HEK293T (cell line): Measurements from ENCODE around the gene TEN1.
A peak's percentile ranks its signal among the peaks of the same experiment; 100 is the strongest.

Experiments used
- CTCF ChIA-PET: fragments of 350-600 bp; formaldehyde crosslinking; extraction: SDS; loops from one replicate; lab custom pipeline; 2021; ENCODE audit warnings: antibody characterized with exemption, inconsistent platforms; lab: Yijun Ruan, JAX
- POLR2A ChIA-PET: fragments of 350-600 bp; formaldehyde crosslinking; extraction: SDS; loops from one replicate; lab custom pipeline; 2020; ENCODE audit warnings: antibody characterized with exemption, inconsistent platforms; lab: Yijun Ruan, JAX
- DNase-seq: peaks from one replicate; pipeline ENCODE4 v3.0.0; 2012; ENCODE audit warnings: mixed read lengths; ENCODE audit errors: extremely low spot score
- ARNT ChIP-seq: fragments of 450-650 bp; IDR thresholded peaks from 2 replicates; pipeline ENCODE4 v1.6.1; 2017; ENCODE audit warnings: mild to moderate bottlenecking
- BHLHE40 ChIP-seq: fragments of 450-650 bp; IDR thresholded peaks from 2 replicates; pipeline ENCODE4 v1.6.1; 2016; ENCODE audit warnings: mild to moderate bottlenecking, moderate library complexity, borderline replicate concordance
- CTBP1 ChIP-seq: fragments of 450-650 bp; IDR thresholded peaks from 2 replicates; pipeline ENCODE4 v1.6.1; 2016; ENCODE audit warnings: borderline replicate concordance
- ELF4 ChIP-seq: fragments of 450-650 bp; IDR thresholded peaks from 2 replicates; pipeline ENCODE4 v1.6.1; 2017; ENCODE audit warnings: antibody characterized with exemption
- FOXA1 ChIP-seq: fragments of 450-650 bp; IDR thresholded peaks from 2 replicates; pipeline ENCODE4 v1.6.1; 2016; ENCODE audit warnings: mild to moderate bottlenecking
- FOXK2 ChIP-seq: fragments of 450-650 bp; IDR thresholded peaks from 2 replicates; pipeline ENCODE4 v1.6.1; 2016; ENCODE audit warnings: mild to moderate bottlenecking
- FOXM1 ChIP-seq: fragments of 450-650 bp; IDR thresholded peaks from 2 replicates; pipeline ENCODE4 v1.6.1; 2017; ENCODE audit warnings: mild to moderate bottlenecking, borderline replicate concordance
- HDGF ChIP-seq: fragments of 450-650 bp; IDR thresholded peaks from 2 replicates; pipeline ENCODE4 v1.6.1; 2017; ENCODE audit warnings: antibody characterized with exemption, borderline replicate concordance
- L3MBTL2 ChIP-seq: fragments of 450-650 bp; conservative IDR thresholded peaks from 2 replicates; pipeline ENCODE4 v1.6.1; 2016; ENCODE audit warnings: mild to moderate bottlenecking
- LEF1 ChIP-seq: fragments of 450-650 bp; IDR thresholded peaks from 2 replicates; pipeline ENCODE4 v1.6.1; 2017; ENCODE audit warnings: mild to moderate bottlenecking, borderline replicate concordance
- NFRKB ChIP-seq: fragments of 450-650 bp; IDR thresholded peaks from 2 replicates; pipeline ENCODE4 v1.6.1; 2016; ENCODE audit warnings: mild to moderate bottlenecking, moderate library complexity
- PKNOX1 ChIP-seq: fragments of 450-650 bp; IDR thresholded peaks from 2 replicates; pipeline ENCODE4 v1.6.1; 2016
- SP1 ChIP-seq: fragments of 450-650 bp; IDR thresholded peaks from 2 replicates; pipeline ENCODE4 v1.6.1; 2017
- SUZ12 ChIP-seq: fragments of 450-650 bp; IDR thresholded peaks from 2 replicates; pipeline ENCODE4 v1.6.1; 2016; ENCODE audit warnings: mild to moderate bottlenecking
- TARDBP ChIP-seq: fragments of 450-650 bp; IDR thresholded peaks from 2 replicates; pipeline ENCODE4 v1.6.1; 2016
- ZNF384 ChIP-seq: fragments of 450-650 bp; IDR thresholded peaks from 2 replicates; pipeline ENCODE4 v1.6.1; 2016

TEN1 gene

GRCh38 chr17:76000016-76000754, 21.1 kb downstream of the TEN1 start:
- ChIA-PET POLR2A (interaction anchor here (1.1 to 1.4 kb wide), 4 partner anchors 16 to 145 kb away, joined by 4 to 7 read pairs (median 4); partner anchors contain the start of genes ACOX1, MRPL38, TEN1 and WBP2), CTCF (interaction anchor here (0.6 to 3.5 kb wide), 7 partner anchors 10 to 518 kb away, joined by 3 to 22 read pairs (median 4); partner anchors contain the start of gene MRPL38)
- TF ChIP-seq HDGF (peak; percentile 65; the same call in 1 of the 2 replicates), TARDBP (no peak), SP1 (no peak), CTBP1 (no peak), LEF1 (no peak)
- DNase-seq, result peak; percentile 90

- CTCF ChIA-PET, result interaction anchor here (0.6 to 3.5 kb wide), 6 partner anchors 9 to 517 kb away, joined by 3 to 22 read pairs (median 5); partner anchors contain the start of gene MRPL38
- POLR2A ChIA-PET, result interaction anchor here (0.5 to 1.4 kb wide), 5 partner anchors 17 to 146 kb away, joined by 3 to 7 read pairs (median 4); partner anchors contain the start of genes ACOX1, MRPL38, TEN1 and WBP2
- DNase-seq, result no peak
- TF ChIP-seq FOXK2 (no peak), ARNT (no peak), TARDBP (no peak), ELF4 (no peak), SUZ12 (no peak), PKNOX1 (no peak), BHLHE40 (no peak), FOXA1 (no peak), FOXM1 (no peak), HDGF (no peak), NFRKB (no peak), CTBP1 (no peak)
These were observed 21.9 kb downstream of the TEN1 start, which contains the start of gene CDK3 for GRCh38 chr17:76000755-76001521. CDK3 (plus strand) TSS chr17:76000855; CDS start chr17:76001426, 571 bp downstream.

- CTCF ChIA-PET, result interaction anchor here (0.6 to 3.5 kb wide), 6 partner anchors 8 to 710 kb away, joined by 3 to 22 read pairs (median 7); partner anchors contain the start of gene MRPL38
- TF ChIP-seq FOXA1 (no peak), FOXM1 (no peak)
- no peak for DNase-seq
- POLR2A ChIA-PET, result interaction anchor here (1.3 to 1.8 kb wide), 3 partner anchors 22 to 147 kb away, joined by 3 to 6 read pairs (median 4); partner anchors contain the start of genes MRPL38 and WBP2
These were observed 23.1 kb downstream of the TEN1 start for GRCh38 chr17:76002100-76002499.

- POLR2A ChIA-PET, result interaction anchor here (1.0 to 2.6 kb wide), 2 partner anchors 99 to 149 kb away, joined by 3 to 22 read pairs; partner anchors contain the start of genes MRPL38 and WBP2
- TF ChIP-seq SUZ12 (no peak), LEF1 (no peak), FOXA1 (no peak), HDGF (no peak), ARNT (no peak), FOXK2 (no peak), L3MBTL2 (no peak), ZNF384 (no peak), FOXM1 (no peak), CTBP1 (no peak), TARDBP (no peak), ELF4 (no peak), NFRKB (no peak), BHLHE40 (no peak)
- no peak for DNase-seq
- CTCF ChIA-PET, result interaction anchor here (0.6 to 2.7 kb wide), 5 partner anchors 10 to 480 kb away, joined by 3 to 12 read pairs (median 8); partner anchors contain the start of gene MRPL38
These were observed 24.9 kb downstream of the TEN1 start for GRCh38 chr17:76003915-76004314.

GRCh38 chr17:76004750-76005262, 25.8 kb downstream of the TEN1 start:
- POLR2A ChIA-PET, result interaction anchor here (1.6 to 2.6 kb wide), 2 partner anchors 9 to 100 kb away, joined by 4 to 22 read pairs; partner anchors contain the start of gene MRPL38
- DNase-seq, result no peak
- CTCF ChIA-PET, result interaction anchor here (0.6 to 3.5 kb wide), 7 partner anchors 9 to 149 kb away, joined by 3 to 22 read pairs (median 5); partner anchors contain the start of genes MRPL38 and WBP2
- TF ChIP-seq ARNT (no peak), TARDBP (no peak), PKNOX1 (no peak), CTBP1 (no peak), ZNF384 (no peak), SUZ12 (no peak), BHLHE40 (no peak), L3MBTL2 (no peak), ELF4 (no peak), SP1 (no peak), HDGF (no peak)
